Measurements from ENCODE around the gene DENND2A. TPM values are rescaled to one million over a fixed set of nuclear protein-coding genes. Genes with fewer than 3 reads are reported as not detected.
A peak's percentile ranks its signal among the peaks of the same experiment; 100 is the strongest.

DENND2A gene
- total and polyA plus RNA-seq, 10 of the 15 experiments (the other 5 are each of a cell fraction or from before 2014, with no cell fraction given) = 0.01 TPM; not detected in 9

DNA sequence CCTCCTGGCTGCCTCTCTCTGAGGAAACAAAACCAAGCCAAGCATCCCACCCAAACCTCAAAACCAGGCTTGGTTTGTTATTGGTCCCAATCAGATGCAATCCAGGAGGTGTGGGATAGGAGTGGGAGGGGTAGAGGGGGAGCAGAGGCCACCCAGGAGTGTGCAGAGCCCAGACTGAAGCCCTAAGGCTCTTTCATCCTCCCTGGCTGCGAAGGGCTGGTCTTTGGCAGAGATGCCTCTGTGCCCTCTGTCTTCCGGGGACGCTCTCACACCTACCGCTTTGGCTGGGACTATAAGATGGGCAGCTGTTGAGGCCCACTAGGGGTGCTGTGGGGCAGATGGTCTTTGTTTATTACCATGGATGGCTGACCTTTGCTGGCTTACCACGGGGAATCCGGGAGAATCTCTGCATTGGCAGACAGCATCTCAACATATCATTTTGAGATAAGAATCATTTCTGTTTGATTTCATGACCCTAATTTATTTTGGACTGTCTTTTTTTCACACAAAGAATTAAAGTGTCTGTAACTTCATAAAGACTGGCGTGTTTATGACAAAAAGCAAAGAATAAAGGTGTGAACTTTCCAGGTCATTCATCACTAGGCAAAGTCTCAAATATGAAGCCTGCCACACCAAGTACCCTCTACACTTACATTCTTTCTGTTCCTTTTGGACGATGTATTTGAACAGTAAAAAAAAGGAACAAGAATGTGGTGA lies 6.5 kb upstream of the DENND2A start:
- CTCF ChIA-PET = interaction anchor here (1.0 to 1.5 kb wide), 3 partner anchors 10 to 172 kb away, joined by 3 to 4 read pairs (median 3); no protein-coding TSS in a partner anchor
- intact Hi-C loops (cut with micrococcal nuclease; ENCODE audit: unreplicated experiment) (no loop called here), in situ Hi-C loops (cut with MboI) (no loop called here)

More for the DNA sequence above, 6.5 kb upstream of the DENND2A start:
- Histone ChIP-seq H3K4me2 (ENCODE audit: control insufficient read depth, insufficient read depth) (no peak overlapping the region), H3K79me2 (ENCODE audit: control insufficient read depth, insufficient read depth, low read length) (no peaks in the 10 kb centered on the region), H3K36me3 (ENCODE audit: control insufficient read depth in 2 of 2, insufficient read depth in 2 of 2, low read length in 1 of 2) (no peaks in the 10 kb centered on the region), H3K4me3 (no peak overlapping the region), H3K9me3 (replicated peaks; ENCODE audit: control insufficient read depth, insufficient read depth, low read length) (no peaks in the 10 kb centered on the region; the same call in 2 of the 3 replicates), H3K4me1 (ENCODE audit: control insufficient read depth, insufficient read depth, low read length) (no peaks in the 10 kb centered on the region), H3K9ac (ENCODE audit: control insufficient read depth, insufficient read depth, low read length) (no peak overlapping the region), H2AFZ (ENCODE audit: control insufficient read depth, low read depth, low read length) (no peak overlapping the region), H4K20me1 (ENCODE audit: control insufficient read depth, insufficient read depth) (no peaks in the 10 kb centered on the region), H3K27ac (ENCODE audit: control insufficient read depth, insufficient read depth) (no peak overlapping the region), H3K27me3 (replicated peaks in 1 of 2; ENCODE audit: control insufficient read depth in 2 of 2, insufficient read depth in 2 of 2, low read length in 1 of 2) (no peaks in the 10 kb centered on the region; a peak in 1 of 4 replicates)
- 14% methylated on average over 8 of the region's 8 CpGs for WGBS (ENCODE audit: insufficient coverage, insufficient replicate concordance, low lambda C conversion rate, missing lambda C conversion rate)
- ChIA-PET POLR2A (no interaction called here), SMC1A (ENCODE audit: uncharacterized antibody, unreplicated experiment) (interaction anchor here (0.7 kb wide), 1 partner anchor 191 kb away, joined by 3 read pairs; no protein-coding TSS in a partner anchor), RAD21 (ENCODE audit: unreplicated experiment) (interaction anchor here (0.7 kb wide), 1 partner anchor 170 kb away, joined by 3 read pairs; no protein-coding TSS in a partner anchor)
- TF ChIP-seq CTCF (IDR thresholded peaks at IDR 0.05 in 2 of 3, conservative IDR thresholded peaks at IDR 0.05 in 1 of 3; ENCODE audit: control insufficient read depth in 2 of 3, extremely low read depth in 1 of 3, insufficient read depth in 1 of 3, low read depth in 3 of 3, low read length in 3 of 3) = peak; percentile 29 to 56 (median 54)
- no peak for TF ChIP-seq HDAC6 (IDR thresholded peaks at IDR 0.05; ENCODE audit: unreplicated experiment)
- TF ChIP-seq, protein P1, sequence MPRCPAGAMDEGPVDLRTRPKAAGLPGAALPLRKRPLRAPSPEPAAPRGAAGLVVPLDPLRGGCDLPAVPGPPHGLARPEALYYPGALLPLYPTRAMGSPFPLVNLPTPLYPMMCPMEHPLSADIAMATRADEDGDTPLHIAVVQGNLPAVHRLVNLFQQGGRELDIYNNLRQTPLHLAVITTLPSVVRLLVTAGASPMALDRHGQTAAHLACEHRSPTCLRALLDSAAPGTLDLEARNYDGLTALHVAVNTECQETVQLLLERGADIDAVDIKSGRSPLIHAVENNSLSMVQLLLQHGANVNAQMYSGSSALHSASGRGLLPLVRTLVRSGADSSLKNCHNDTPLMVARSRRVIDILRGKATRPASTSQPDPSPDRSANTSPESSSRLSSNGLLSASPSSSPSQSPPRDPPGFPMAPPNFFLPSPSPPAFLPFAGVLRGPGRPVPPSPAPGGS (IDR thresholded peaks at IDR 0.05; ENCODE audit: borderline replicate concordance, insufficient read depth, low read depth, low read length, poor library complexity, severe bottlenecking) = no peak
- TF ChIP-seq PKNOX1 (IDR thresholded peaks at IDR 0.05) = no peak
- TF ChIP-seq TARDBP (IDR thresholded peaks at IDR 0.05; ENCODE audit: borderline replicate concordance) = no peak
- TF ChIP-seq RAD21 (IDR thresholded peaks at IDR 0.05; ENCODE audit: insufficient read depth, low read depth, low read length) = 0 out of 2 replicates have a peak, but pooled peaks have one; percentile 1
- TF ChIP-seq SMAD1 (IDR thresholded peaks at IDR 0.05; ENCODE audit: low read depth, partially characterized antibody) = no peak
- no peak for TF ChIP-seq NRF1 (conservative IDR thresholded peaks at IDR 0.05; ENCODE audit: low read depth, low read length)
- DNase-seq (ENCODE audit: low read depth, low spot score) (no peak), FAIRE-seq (peak; percentile 54), ATAC-seq (peak; percentile 87)
- BruUV-seq (replicated peaks) = no TSS peak

Data from GM12878 (cell line).